Stimulated activated CD4-positive, alpha-beta T cell treated with anti-CD3 and anti-CD28 coated beads, Interleukin-15, amount 100 ng/mL, for 24 hours (primary cell): ENCODE results near the gene PRAMEF2.
"Not testable (repeated sequence)": the region's sequence is repeated elsewhere in the genome, so short reads cannot be mapped to it uniquely, and the experiment has no call there.

Experiments
- DNase-seq: peaks from one replicate; pipeline ENCODE4 v3.0.0-alpha.2; 2020

Gene PRAMEF2

GRCh38 chr1:12856786-12857185 is at the start of gene PRAMEF2:
PRAMEF2 (plus strand) TSS chr1:12857086; CDS start chr1:12859010, 1,924 bp downstream.
- DNase-seq: not testable (repeated sequence)

GRCh38 chr1:12809933-12810332 is 47.0 kb upstream of the PRAMEF2 start:
- DNase-seq: no peak

GRCh38 chr1:12810691-12811408 is 46.0 kb upstream of the PRAMEF2 start:
- no peak for DNase-seq

GRCh38 chr1:12811409-12811784 is 45.5 kb upstream of the PRAMEF2 start:
- DNase-seq: no peak

- DNase-seq: not testable (repeated sequence)
These were observed 37.8 kb upstream of the PRAMEF2 start for GRCh38 chr1:12819061-12819460.

- not testable (repeated sequence) for DNase-seq
These were observed 25.6 kb upstream of the PRAMEF2 start, which contains the start of gene PRAMEF11 for GRCh38 chr1:12831310-12831709. PRAMEF11 (minus strand) TSS chr1:12831410; CDS start chr1:12828789, 2,621 bp downstream.

- DNase-seq: not testable (repeated sequence)
These were observed 23.6 kb upstream of the PRAMEF2 start for GRCh38 chr1:12833251-12833650.

- not testable (repeated sequence) for DNase-seq
These were observed 8.3 kb upstream of the PRAMEF2 start, which contains the start of gene HNRNPCL1 for GRCh38 chr1:12848620-12849019. HNRNPCL1 (minus strand) TSS chr1:12848720; CDS start chr1:12848289, 431 bp downstream.

- DNase-seq: no peak
These were observed 5.1 kb upstream of the PRAMEF2 start for GRCh38 chr1:12851779-12852178.

GRCh38 chr1:12863131-12863880 is 6.4 kb downstream of the PRAMEF2 start:
- not testable (repeated sequence) for DNase-seq

- not testable (repeated sequence) for DNase-seq
These were observed 21.6 kb downstream of the PRAMEF2 start for GRCh38 chr1:12878453-12878852.

GRCh38 chr1:12886101-12886500 is 29.2 kb downstream of the PRAMEF2 start, which contains the start of gene PRAMEF4:
PRAMEF4 (minus strand) TSS chr1:12886201; CDS start chr1:12883394, 2,807 bp downstream.
- DNase-seq: not testable (repeated sequence)

- not testable (repeated sequence) for DNase-seq
These were observed 41.3 kb downstream of the PRAMEF2 start, which contains the start of gene PRAMEF10 for GRCh38 chr1:12898170-12898569. PRAMEF10 (minus strand) TSS chr1:12898270; CDS start chr1:12895847, 2,423 bp downstream.

GRCh38 chr1:12899186-12899585 is 42.3 kb downstream of the PRAMEF2 start:
- not testable (repeated sequence) for DNase-seq

GRCh38 chr1:12903793-12904572 is 47.1 kb downstream of the PRAMEF2 start:
- DNase-seq: not testable (repeated sequence)
